PC-9 (cell line): Measurements from ENCODE around the gene PSMD13.

Experiments used
- CTCF ChIP-seq: fragments of 200-600 bp; sonication (generic); conservative IDR thresholded peaks from 2 replicates; pipeline ENCODE4 v1.6.1; 2017; ENCODE audit warnings: mixed run types, antibody characterized with exemption, mild to moderate bottlenecking, moderate library complexity
- EZH2 ChIP-seq: fragments of 200-600 bp; sonication (generic); IDR thresholded peaks from 2 replicates; pipeline ENCODE4 v1.8.0; 2017; ENCODE audit warnings: antibody characterized with exemption, low read depth

GRCh38 chr11:289398-289711 lies 52.6 kb downstream of the PSMD13 start:
- no peak for TF ChIP-seq CTCF
- no peak for TF ChIP-seq EZH2
